Adrenal gland (tissue), 5 donors: Measurements from ENCODE around the gene IL1A.

Experiments used
- CTCF ChIP-seq, 6 experiments: fragments of 450-650 bp in 4 of 6; fragments of 200-600 bp in 2 of 6; sonication (generic) in 1 of 6; IDR thresholded peaks; 1 replicate in 5 of 6; 2 replicates in 1 of 6; pipeline versions ENCODE4 v1.5.1 to v1.8.0; 2016 to 2021; ENCODE audit warnings: antibody characterized with exemption in 6 of 6, mild to moderate bottlenecking in 2 of 6, moderate library complexity in 1 of 6
- POLR2A ChIP-seq, 2 donors: fragments of 450-650 bp; IDR thresholded peaks; one replicate each; pipeline ENCODE4 v1.6.1; 2017; ENCODE audit warnings: antibody characterized with exemption in 2 of 2, mild to moderate bottlenecking in 2 of 2, moderate library complexity in 1 of 2
- donor health status: DM: no; HTN: no; CAD: no.

- no peak for TF ChIP-seq POLR2A (IDR thresholded peaks at IDR 0.05)
- no peak for TF ChIP-seq CTCF (IDR thresholded peaks at IDR 0.05)
Measured at GRCh38 chr2:112829101-112829960, 45.0 kb upstream of the IL1A start.
